GDM1 (cell line): ENCODE measurements around the gene EFR3B.
"Not testable (repeated sequence)": the region's sequence is repeated elsewhere in the genome, so short reads cannot be mapped to it uniquely, and the experiment has no call there.

ENCODE experiments used
- DNase-seq: peaks from one replicate; lab custom pipeline; 2025; lab: John Stamatoyannopoulos, UW

Gene EFR3B

DNA sequence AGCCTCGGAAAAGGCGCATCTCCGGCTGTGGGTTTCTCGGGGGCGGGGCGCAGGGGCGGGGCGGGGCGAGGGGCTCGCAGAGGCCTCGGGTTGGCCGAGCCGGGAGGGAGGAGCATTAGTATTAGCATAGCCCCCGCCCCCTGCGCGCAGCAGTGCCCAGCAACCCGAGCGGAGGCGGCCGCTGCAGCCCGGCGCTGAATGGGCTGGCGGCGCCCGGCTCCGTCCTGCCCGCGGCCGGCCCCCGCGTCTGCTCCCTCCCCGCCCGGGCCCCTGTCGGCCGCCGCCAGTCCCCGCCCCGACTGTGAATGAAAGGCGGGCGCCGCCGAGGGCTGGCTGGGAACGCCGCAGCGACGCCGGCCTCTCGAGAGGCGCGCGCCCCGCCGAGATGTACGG, at the start of gene EFR3B:
Gene EFR3B, plus strand, starts transcription at position 149 of the 393 bp plus-strand sequence. Its CDS starts 237 bp downstream, at position 386.
- DNase-seq: peak; percentile 81

DNA sequence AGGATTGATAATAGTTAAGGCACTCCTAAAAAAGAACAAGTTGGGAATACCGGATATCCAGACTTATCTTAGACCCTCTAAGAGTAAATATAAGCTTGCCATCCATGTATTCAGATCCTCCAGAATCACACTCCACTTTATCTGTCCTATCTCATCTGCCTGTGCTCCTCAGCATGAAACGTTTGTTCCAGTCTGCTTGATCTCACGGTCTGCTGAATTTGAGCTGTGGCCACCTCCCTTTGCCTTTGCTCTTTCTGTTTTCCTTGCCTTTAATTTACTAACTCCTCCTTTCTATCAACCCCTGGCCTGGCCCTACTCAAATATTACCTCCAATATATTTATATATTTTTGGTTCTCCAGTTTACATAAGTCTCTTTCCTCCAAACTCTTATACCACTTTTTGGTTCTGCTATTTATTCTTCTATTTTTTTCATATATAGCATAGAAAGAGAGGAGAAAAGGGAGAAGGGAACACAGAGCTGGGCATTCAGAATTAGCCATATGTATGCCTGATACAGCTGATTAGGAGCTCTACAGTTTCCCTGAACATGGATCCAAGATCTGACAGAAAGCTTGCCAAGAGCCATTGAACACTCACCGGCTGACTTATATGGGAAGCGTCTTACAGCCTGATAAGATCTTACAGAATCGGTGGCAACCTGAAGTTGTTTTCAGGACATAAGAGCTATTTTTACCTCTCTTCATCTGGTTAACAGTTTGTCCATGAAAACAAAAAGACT, 48.3 kb upstream of the EFR3B start:
- DNase-seq: no peak

DNA sequence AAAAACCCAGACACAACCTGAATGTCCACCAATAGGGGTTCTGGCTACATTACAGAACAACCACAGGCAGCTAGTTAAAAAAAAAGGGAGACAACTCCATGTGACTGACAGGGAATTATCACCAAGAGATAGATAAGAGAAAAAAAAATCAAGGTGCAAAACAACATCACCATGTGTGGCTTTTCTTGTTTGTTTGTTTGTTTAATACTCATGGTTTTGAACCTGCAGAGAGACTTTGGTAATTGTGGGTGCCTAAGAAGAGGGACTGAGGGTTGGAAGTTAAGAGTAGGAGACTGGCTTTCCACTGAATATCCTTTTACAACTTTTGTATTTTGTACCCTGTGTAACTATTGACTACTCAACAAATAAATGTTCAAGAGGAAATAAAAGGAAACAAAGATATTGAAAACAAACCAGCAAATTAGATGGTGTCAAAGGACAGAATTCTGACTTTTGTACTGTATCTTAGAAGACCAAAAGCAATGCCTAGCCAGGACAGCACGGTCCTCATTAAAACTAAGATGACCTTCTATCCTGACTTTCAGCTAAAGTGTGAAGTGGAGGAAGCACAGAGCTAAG, 47.6 kb upstream of the EFR3B start:
- no peak for DNase-seq

- DNase-seq: not testable (repeated sequence)
These were observed 42.8 kb upstream of the EFR3B start for GRCh38 chr2:24999097-24999496.

GRCh38 chr2:25000036-25000435, 41.8 kb upstream of the EFR3B start:
- no peak for DNase-seq

GRCh38 chr2:25000503-25001324, 41.2 kb upstream of the EFR3B start:
- DNase-seq: no peak

DNA sequence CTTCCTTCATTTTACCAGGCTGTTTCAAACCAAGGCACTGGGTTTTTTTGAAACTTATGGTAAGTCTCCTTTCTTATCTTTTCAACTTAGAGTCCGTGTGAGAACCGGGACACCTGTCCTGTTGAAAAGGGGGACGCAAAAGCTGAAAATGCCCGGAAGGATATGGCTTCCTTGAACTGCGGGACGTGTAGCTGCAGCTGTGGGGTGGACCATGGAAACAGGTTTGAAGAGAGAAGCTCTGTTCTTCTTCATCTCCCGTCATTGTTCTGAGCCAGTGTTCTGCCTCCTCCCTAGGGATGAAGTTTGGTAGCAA, 40.6 kb upstream of the EFR3B start:
- DNase-seq: no peak

GRCh38 chr2:25002066-25002465, 39.8 kb upstream of the EFR3B start:
- no peak for DNase-seq

- no peak for DNase-seq
These were observed 31.9 kb upstream of the EFR3B start for GRCh38 chr2:25009954-25010353.

GRCh38 chr2:25011342-25011741, 30.5 kb upstream of the EFR3B start:
- not testable (repeated sequence) for DNase-seq

- no peak for DNase-seq
These were observed 27.2 kb upstream of the EFR3B start for GRCh38 chr2:25014631-25015030.

DNA sequence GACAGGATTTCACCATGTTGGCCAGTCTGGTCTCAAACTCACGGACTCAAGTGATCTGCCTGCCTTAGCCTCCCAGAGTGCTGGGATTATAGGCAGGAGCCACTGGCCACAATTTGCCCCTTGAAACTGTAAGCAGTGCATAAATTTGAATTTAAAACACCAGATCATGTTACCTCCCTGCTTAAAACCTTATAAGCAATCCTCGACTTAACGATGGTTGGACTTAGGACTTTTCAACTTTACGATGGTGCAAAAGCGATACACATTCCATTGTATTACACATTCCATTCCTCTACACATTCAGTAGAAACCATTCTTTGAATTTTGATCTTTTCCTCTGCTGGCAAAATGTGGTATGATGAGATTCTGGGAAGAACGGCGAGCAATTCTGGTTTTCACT, 23.2 kb upstream of the EFR3B start:
- no peak for DNase-seq

GRCh38 chr2:25021791-25022362, 20.0 kb upstream of the EFR3B start:
- DNase-seq: no peak

- DNase-seq: no peak
These were observed 18.5 kb upstream of the EFR3B start for GRCh38 chr2:25023333-25023732.

DNA sequence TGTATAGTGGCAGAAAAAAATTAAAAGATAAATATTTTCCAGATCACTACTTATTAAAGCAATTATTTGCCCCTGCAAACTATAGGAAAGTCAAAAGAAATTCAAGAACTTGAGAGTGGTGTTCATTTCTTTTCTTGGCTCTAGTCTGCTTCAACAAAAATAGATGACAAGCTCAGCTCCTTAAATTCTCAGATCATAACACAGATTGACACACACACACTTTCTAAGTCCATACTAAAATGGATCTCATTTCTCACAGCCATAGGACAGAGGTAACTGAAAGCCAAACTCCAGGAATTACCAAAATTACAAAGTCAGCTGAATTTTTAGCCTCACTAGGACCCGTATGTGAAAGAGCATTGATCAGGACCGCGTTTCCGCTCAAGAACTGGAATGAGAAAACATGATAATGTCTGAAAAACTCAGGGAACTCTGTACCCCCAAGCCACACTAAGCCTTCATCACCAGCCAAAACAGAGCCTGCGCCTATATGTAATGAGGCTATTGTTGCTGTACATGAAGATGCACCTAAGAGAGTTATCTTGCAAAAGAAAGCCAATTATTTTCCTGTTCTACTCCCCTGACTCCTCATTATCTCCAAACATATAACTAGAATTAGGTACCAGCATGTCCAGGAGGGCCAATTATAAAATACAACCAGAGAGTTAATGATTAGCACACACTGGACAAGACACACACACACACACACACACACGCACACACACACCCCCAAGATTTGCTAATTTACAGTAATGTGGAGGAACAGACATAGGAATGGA, 16.5 kb upstream of the EFR3B start:
- DNase-seq: no peak

DNA sequence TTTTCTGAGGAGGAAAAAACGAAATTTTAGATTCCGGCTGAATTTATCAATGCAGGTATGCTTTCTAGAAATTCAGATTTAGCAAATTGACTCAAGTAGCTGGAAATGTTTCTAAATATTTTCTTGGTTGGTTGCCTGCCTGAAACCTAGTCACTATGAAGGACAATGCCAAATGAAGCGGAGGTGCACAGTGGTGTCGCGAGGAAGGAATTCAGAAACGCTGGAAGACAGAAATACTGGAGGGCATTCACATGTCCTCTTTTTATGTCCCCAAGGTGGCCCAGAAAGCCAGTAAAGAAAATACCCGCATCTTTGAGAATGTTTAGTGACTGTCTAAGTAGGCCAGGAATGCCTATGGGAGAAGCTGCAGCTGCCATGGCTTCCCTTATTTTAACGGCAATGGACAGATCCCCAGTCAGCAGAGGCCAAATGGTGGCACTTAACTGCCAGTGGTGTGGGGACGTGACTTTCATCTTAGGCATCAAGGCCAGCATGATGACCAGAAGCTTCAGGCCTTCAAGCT, 15.8 kb upstream of the EFR3B start:
- DNase-seq: no peak

- DNase-seq: no peak
These were observed 12.7 kb upstream of the EFR3B start for GRCh38 chr2:25029183-25029554.

GRCh38 chr2:25030702-25031101, 11.2 kb upstream of the EFR3B start:
- peak; percentile 17 for DNase-seq

DNA sequence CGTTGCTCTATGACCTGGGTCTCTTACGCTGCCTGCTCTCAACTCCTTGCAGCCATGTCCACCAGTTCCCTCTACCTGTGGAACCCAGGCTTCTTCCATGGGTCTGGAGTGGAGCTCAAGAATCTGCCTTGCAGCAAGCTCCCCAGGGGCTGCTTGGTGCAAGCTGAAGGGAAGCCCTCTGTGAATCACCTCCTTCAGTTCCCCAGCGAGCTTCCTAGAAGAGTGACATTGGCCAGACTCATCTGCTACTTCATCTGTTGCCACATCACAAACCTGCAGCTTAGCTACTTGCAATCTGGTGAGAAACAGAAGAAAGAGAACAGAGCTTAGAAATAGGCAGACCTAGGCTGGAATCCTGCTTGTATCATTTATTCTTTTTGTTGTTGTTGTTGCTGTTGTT, 9.8 kb upstream of the EFR3B start:
- DNase-seq: no peak

GRCh38 chr2:25032901-25033300, 9.0 kb upstream of the EFR3B start:
- DNase-seq: no peak

DNA sequence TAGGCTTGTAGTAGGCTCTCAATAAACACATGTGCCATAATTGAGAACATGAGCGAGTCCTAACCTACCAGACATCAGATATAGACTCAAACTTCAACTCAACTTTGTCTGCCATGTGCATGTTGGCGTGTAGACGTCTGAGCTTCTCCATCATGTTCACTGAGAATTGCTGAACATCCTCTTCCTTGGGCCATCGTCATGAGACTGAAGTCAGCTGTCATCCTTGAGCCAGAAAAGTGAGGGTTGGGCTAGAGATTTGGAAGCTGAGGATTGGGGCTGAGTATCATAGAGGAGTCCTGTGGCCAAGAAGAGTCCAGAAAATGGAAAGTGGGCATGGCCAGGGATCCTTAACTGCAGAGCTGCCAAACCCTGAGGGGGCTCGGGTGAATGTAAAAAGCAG, 7.8 kb upstream of the EFR3B start:
- no peak for DNase-seq
